ENCODE measurements around the gene PLEKHH2. TPM values are rescaled to one million over a fixed set of nuclear protein-coding genes. Genes with fewer than 3 reads are reported as not detected.

Gene PLEKHH2
- total RNA-seq, 1 donor from 2014 or later: 0.84 TPM

GRCh38 chr2:43714164-43714563, 77.1 kb downstream of the PLEKHH2 start:
- H3K4me3 ChIP-seq (ENCODE audit: insufficient read depth, low read depth, low read length): no peak overlapping the region
- H4K20me1 ChIP-seq (ENCODE audit: insufficient read depth, low read length): no peaks in the 10 kb centered on the region
- no peak overlapping the region for H3K9ac ChIP-seq (ENCODE audit: low read length)
- FAIRE-seq: no peak
- no peaks in the 10 kb centered on the region for H3K4me1 ChIP-seq (ENCODE audit: insufficient read depth, low read length)
- no peak overlapping the region for H2AFZ ChIP-seq (ENCODE audit: low read depth, low read length)
- Mint-ChIP-seq H3K9me3 (ENCODE audit: unreplicated experiment) (no peaks in the 10 kb centered on the region), H3K27me3 (ENCODE audit: low read depth, unreplicated experiment) (no peaks in the 10 kb centered on the region), H3K4me3 (ENCODE audit: unreplicated experiment) (no peak overlapping the region), H3K27ac (ENCODE audit: unreplicated experiment) (no peak overlapping the region), H3K36me3 (ENCODE audit: low read depth, unreplicated experiment) (no peaks in the 10 kb centered on the region), H3K4me1 (ENCODE audit: low read depth, unreplicated experiment) (no peaks in the 10 kb centered on the region)
- H3K9me3 ChIP-seq (ENCODE audit: insufficient read depth, low read depth, low read length): no peaks in the 10 kb centered on the region
- no peaks in the 10 kb centered on the region for H3K36me3 ChIP-seq (ENCODE audit: insufficient read depth, low read length)
- peak overlapping the region; percentile 5 for H3K4me2 ChIP-seq (ENCODE audit: low read length)
- H3K79me2 ChIP-seq (ENCODE audit: insufficient read depth, low read length): no peaks in the 10 kb centered on the region
- H3K27me3 ChIP-seq (ENCODE audit: insufficient read depth, low read length): no peaks in the 10 kb centered on the region
- DNase-seq (ENCODE audit: low read depth): peak; percentile 69
- TF ChIP-seq EZH2 (IDR thresholded peaks at IDR 0.05; ENCODE audit: insufficient read depth, low read length): no peak
- TF ChIP-seq CTCF (IDR thresholded peaks at IDR 0.05; ENCODE audit: insufficient read depth, low read depth, low read length): no peak
- H3K27ac ChIP-seq (ENCODE audit: low read depth, low read length): no peak overlapping the region

- Mint-ChIP-seq H3K36me3 (ENCODE audit: low read depth, unreplicated experiment) (no peaks in the 10 kb centered on the region), H3K27ac (ENCODE audit: unreplicated experiment) (no peak overlapping the region), H3K4me3 (ENCODE audit: unreplicated experiment) (no peak overlapping the region), H3K27me3 (ENCODE audit: low read depth, unreplicated experiment) (no peaks in the 10 kb centered on the region), H3K4me1 (ENCODE audit: low read depth, unreplicated experiment) (no peaks in the 10 kb centered on the region), H3K9me3 (ENCODE audit: unreplicated experiment) (no peaks in the 10 kb centered on the region)
- no peak overlapping the region for H3K27ac ChIP-seq (ENCODE audit: low read depth, low read length)
- H3K9ac ChIP-seq (ENCODE audit: low read length): no peak overlapping the region
- H3K79me2 ChIP-seq (ENCODE audit: insufficient read depth, low read length): no peaks in the 10 kb centered on the region
- H3K4me3 ChIP-seq (ENCODE audit: insufficient read depth, low read depth, low read length): no peak overlapping the region
- no peaks in the 10 kb centered on the region for H4K20me1 ChIP-seq (ENCODE audit: insufficient read depth, low read length)
- no peaks in the 10 kb centered on the region for H3K4me1 ChIP-seq (ENCODE audit: insufficient read depth, low read length)
- H3K4me2 ChIP-seq (ENCODE audit: low read length): no peak overlapping the region
- no peaks in the 10 kb centered on the region for H3K36me3 ChIP-seq (ENCODE audit: insufficient read depth, low read length)
- FAIRE-seq: no peak
- TF ChIP-seq CTCF (IDR thresholded peaks at IDR 0.05; ENCODE audit: insufficient read depth, low read depth, low read length) (no peak), EZH2 (IDR thresholded peaks at IDR 0.05; ENCODE audit: insufficient read depth, low read length) (no peak)
- no peaks in the 10 kb centered on the region for H3K27me3 ChIP-seq (ENCODE audit: insufficient read depth, low read length)
- no peak overlapping the region for H2AFZ ChIP-seq (ENCODE audit: low read depth, low read length)
- no peaks in the 10 kb centered on the region for H3K9me3 ChIP-seq (ENCODE audit: insufficient read depth, low read depth, low read length)
- no peak for DNase-seq (ENCODE audit: low read depth)
These were observed 78.4 kb downstream of the PLEKHH2 start for GRCh38 chr2:43715300-43716098.

GRCh38 chr2:43717322-43717721, 80.3 kb downstream of the PLEKHH2 start:
- FAIRE-seq (no peak), DNase-seq (ENCODE audit: low read depth) (no peak)
- Histone ChIP-seq H3K27me3 (ENCODE audit: insufficient read depth, low read length) (no peaks in the 10 kb centered on the region), H3K4me1 (ENCODE audit: insufficient read depth, low read length) (no peaks in the 10 kb centered on the region), H4K20me1 (ENCODE audit: insufficient read depth, low read length) (no peaks in the 10 kb centered on the region), H2AFZ (ENCODE audit: low read depth, low read length) (no peak overlapping the region), H3K4me2 (ENCODE audit: low read length) (no peak overlapping the region), H3K79me2 (ENCODE audit: insufficient read depth, low read length) (no peaks in the 10 kb centered on the region), H3K9ac (ENCODE audit: low read length) (no peak overlapping the region), H3K36me3 (ENCODE audit: insufficient read depth, low read length) (no peaks in the 10 kb centered on the region), H3K27ac (ENCODE audit: low read depth, low read length) (no peak overlapping the region), H3K4me3 (ENCODE audit: insufficient read depth, low read depth, low read length) (no peak overlapping the region), H3K9me3 (ENCODE audit: insufficient read depth, low read depth, low read length) (no peaks in the 10 kb centered on the region)
- Mint-ChIP-seq H3K27ac (ENCODE audit: unreplicated experiment) (no peak overlapping the region), H3K9me3 (ENCODE audit: unreplicated experiment) (no peaks in the 10 kb centered on the region), H3K4me3 (ENCODE audit: unreplicated experiment) (peak overlapping the region; percentile 12), H3K27me3 (ENCODE audit: low read depth, unreplicated experiment) (no peaks in the 10 kb centered on the region), H3K4me1 (ENCODE audit: low read depth, unreplicated experiment) (no peaks in the 10 kb centered on the region), H3K36me3 (ENCODE audit: low read depth, unreplicated experiment) (no peaks in the 10 kb centered on the region)
- TF ChIP-seq EZH2 (IDR thresholded peaks at IDR 0.05; ENCODE audit: insufficient read depth, low read length) (no peak), CTCF (IDR thresholded peaks at IDR 0.05; ENCODE audit: insufficient read depth, low read depth, low read length) (no peak)

Data from astrocyte (in vitro differentiated cells and primary cell).